Stimulated activated CD8-positive, alpha-beta memory T cell treated with anti-CD3 and anti-CD28 coated beads, Interleukin-4, amount 100 ng/mL, for 1 hour (primary cell): ENCODE data around the gene GNAI1.

Source experiments
- DNase-seq, 2 donors: peaks; one replicate each; pipeline ENCODE4 v3.0.0-alpha.2; 2020; ENCODE audit warnings: low read depth in 2 of 2, low spot score in 1 of 2

Gene GNAI1

GRCh38 chr7:80249184-80249583 lies 114.6 kb downstream of the GNAI1 start:
- DNase-seq = no peak

DNA sequence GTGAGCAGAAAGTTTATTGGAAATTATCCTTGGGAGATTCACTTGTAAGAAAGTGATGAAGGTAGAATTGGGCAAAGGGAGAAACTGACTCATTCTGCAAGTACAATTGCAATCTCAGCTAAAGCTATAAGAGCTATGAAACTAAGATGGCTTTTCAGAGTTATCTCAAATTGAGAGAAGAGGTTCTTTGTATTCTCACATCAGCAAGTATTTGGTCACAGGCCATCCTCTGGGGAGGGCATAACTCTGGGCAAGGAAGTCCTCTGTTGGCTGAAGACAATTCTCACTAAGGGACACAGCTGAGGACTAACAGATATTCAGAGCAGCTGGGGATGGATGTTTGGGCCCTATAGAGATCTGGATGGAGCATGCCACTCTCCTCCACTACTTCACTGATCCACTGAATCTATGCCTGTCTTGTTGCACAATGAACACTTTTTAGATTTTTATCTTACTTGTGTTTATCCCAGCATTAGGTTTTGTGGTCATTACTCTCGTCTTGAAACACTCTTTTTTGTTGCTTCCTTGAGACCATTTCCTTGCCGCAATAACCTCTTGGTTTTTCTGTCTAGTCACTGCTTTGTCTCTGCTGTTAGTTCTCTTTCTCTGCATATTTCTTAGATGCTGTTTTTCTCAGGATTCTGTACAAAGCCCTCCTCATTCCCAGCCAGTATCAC lies 115.1 kb downstream of the GNAI1 start:
- no peak for DNase-seq

- DNase-seq = no peak
Observed at GRCh38 chr7:80253237-80253636, 118.6 kb downstream of the GNAI1 start.

- no peak for DNase-seq
Observed at GRCh38 chr7:80253653-80254052, 119.0 kb downstream of the GNAI1 start.

DNA sequence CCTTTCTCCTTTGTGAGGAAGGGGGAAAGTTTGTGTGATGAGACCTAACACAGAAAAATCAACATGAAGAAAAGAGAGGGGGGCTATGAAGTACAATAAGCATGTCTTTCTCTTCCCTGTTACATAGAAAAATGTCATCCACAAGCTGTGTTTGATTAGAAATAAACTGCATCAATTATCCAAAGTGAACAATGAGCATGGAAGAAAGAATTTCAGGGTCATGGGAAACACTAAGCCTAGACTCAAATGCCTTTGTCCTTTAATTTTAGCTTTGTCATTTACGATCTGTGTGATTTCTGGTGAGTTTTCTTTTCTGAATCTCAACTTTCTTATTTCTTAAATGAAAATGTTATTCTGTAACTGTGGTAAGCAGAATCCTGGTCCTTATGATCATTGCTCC lies 121.0 kb downstream of the GNAI1 start:
- no peak for DNase-seq

- DNase-seq = no peak
Observed at GRCh38 chr7:80257756-80258155, 123.1 kb downstream of the GNAI1 start.

DNA sequence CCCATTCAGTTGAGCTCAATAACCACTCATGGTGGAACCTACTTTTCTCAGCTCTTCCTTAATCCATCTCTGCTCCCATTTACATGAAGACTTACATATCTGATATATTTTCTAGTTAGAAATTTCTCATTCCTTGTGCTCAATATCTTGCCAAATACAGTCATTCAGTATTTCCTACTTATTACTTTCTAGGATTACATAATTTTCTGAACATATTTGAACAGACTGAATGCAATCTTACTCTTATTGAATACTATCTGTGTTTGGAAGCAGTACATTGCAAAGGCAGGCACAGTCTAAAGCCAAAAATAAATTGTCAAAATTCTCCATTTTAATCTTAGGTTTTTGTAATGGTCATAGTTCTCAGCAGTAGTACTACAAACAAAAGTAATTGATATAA lies 126.0 kb downstream of the GNAI1 start:
- no peak for DNase-seq

DNA sequence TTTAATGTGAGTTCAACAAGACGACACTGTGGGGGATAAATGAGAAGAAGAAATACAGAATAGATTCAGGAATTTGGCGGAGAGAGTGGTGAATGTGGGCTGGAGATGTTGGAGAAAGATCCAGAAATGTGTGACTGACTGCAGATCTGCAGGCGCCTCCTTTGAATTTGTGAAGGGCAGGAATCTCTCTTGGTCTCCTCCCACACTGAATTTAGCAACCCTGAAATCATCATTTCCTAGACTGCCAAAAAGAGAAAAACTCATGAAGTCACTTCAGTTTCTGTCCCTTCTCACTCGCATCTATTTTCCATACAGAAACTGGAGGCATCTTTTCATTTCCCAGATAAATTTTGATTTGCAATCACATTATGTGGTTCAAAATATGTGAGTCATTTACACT lies 128.7 kb downstream of the GNAI1 start:
- DNase-seq = no peak

DNA sequence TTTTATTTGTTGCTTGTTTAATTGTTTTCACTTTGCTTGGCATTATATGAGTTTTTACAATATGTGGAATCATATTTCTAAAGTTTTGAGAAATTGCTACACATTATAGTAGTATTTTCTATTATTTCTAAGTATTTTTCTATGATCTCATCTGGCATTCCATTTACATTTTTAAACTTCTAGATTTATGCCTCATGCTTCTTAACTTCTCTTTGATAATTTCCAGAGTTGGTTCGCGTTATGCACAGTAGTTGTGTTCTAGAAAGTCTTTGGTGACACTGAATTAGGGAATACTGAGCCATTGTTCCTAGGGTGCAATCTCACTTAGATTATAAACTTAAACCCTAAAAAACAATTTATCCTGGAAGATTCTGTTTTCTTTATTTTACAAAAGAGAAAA lies 129.2 kb downstream of the GNAI1 start:
- no peak for DNase-seq

GRCh38 chr7:80264769-80265495 lies 130.3 kb downstream of the GNAI1 start:
- DNase-seq = no peak

DNA sequence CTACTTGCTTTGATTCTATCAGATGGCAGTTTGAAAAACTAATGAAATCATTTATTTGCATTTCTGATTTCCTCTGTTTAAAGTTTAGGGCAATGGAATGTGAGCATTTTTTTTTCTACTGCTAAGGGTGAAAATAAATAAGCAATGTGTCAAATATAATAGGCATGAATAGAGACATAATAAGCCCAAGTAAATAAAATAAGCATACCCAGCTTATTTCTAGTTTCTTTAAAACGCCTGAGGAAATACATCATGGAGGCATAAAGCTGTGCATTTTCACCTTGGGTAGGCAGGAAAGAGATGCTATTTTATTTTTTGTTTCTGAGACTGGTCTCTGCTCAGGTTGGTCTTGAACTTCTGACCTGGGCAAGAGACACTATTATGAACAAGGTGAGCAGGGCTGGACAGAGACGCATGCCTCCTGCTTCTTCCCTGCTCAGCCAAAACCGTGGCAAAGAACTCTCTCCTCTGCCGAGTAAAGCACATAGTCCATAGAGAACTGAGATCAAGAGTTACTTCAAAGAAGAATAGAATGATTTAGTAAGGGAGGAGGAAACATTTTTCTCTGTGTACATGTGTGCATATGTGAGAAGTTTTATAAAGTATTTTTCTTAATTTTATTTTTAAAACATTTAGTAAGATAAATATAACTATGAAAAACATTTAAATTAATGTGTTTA lies 138.1 kb downstream of the GNAI1 start:
- DNase-seq = no peak

- no peak for DNase-seq
Observed at GRCh38 chr7:80273327-80273726, 138.7 kb downstream of the GNAI1 start.

GRCh38 chr7:80275192-80275605 lies 140.6 kb downstream of the GNAI1 start:
- DNase-seq = no peak
